SH-SY5Y (cell line): ENCODE measurements around the gene GRP.

Experiments
- GATA2 ChIP-seq: IDR thresholded peaks from 2 replicates; pipeline ENCODE4 v1.6.1; 2011; ENCODE audit warnings: mild to moderate bottlenecking, low read depth, low read length
- GATA3 ChIP-seq: IDR thresholded peaks from 2 replicates; pipeline ENCODE4 v1.6.1; 2011; ENCODE audit warnings: low read depth, mild to moderate bottlenecking, low read length, moderate library complexity

- TF ChIP-seq GATA2 (no peak), GATA3 (no peak)
These were observed 13.1 kb downstream of the GRP start for GRCh38 chr18:59233017-59233410.
